ENCODE results near the gene MAB21L4. TPM values are rescaled to one million over a fixed set of nuclear protein-coding genes. Genes with fewer than 3 reads are reported as not detected.

The MAB21L4 gene
- not detected in 2 replicates for total RNA-seq

DNA sequence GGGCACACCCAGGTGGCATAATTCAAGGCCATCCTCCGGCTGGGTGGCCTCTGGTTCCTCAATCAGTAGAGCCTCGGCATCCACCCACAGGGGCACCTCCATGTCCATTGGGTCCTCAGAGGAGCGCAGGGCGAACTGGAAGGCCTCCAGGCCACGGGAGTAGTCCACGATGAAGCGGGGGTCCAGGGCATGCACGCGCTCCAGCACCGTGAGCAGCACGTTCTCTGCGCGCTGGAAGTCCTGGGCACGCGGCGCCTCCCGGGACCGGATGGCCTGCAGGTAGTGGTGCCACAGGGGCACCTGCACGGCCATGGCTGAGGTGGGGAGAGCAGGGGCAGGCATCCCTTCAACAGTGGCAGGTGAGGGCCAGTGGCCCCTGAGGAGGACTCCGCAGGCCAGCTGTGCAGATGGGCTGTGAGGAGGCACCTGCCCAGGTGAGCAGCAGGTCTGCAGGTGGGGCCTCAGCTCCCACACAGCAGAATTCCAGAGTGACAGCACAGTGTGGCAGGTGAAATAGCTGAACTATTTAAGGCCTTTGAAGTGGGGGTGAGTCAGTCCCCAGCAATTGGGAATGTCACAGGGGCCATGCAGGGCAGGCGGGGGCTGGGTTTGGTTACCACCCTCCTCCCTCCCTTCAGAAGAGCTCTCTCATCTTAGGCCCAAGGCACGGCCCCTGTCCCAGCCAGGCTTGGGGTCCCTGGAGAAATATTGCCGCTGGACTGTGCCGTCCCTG is at the start of gene MAB21L4:
Gene MAB21L4, minus strand, starts transcription at position 501 of the 733 bp plus-strand sequence. Its CDS starts 159 bp downstream, at position 342.

DNA sequence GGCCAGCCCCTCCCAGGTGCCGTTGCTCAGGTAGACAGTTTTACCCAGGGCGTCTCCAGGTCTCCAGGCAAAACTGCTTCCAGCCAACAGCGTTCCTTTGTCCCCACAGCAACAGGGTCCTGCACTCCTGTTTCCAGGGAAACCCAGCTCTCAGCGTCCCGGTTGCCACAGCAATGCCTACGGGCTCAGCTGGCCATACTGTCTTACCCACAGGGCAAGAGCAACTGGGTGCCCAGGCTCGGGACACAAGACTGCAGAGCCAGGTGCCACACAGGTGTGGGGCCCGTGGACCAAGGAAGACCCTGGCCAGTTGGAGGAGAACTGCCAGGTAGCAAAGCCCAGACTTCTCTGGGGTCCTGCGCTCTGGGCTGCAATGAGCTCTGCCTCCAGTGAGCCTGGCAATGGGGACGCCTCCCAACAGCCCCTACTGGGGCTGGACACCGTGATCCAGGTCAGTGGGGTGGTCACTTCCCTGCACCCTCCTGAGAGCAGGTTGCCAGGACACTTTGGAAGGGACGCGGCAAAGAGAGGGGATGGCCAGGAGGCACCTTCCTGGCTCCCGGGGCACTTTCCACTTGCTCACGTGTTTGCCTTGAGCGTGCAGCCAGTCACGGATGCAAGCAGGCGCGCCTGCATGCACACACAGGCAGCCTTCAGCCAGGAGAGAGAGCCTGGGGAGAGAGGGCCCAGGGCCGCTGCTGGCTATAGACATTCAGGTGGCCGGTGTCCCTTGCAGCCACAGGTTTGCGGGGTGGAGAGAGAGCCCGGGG is 10.4 kb upstream of the MAB21L4 start, which contains the start of gene CROCC2:
Gene CROCC2, plus strand, starts transcription at position 196 of the 770 bp plus-strand sequence. Its CDS starts 178 bp downstream, at position 374.

DNA sequence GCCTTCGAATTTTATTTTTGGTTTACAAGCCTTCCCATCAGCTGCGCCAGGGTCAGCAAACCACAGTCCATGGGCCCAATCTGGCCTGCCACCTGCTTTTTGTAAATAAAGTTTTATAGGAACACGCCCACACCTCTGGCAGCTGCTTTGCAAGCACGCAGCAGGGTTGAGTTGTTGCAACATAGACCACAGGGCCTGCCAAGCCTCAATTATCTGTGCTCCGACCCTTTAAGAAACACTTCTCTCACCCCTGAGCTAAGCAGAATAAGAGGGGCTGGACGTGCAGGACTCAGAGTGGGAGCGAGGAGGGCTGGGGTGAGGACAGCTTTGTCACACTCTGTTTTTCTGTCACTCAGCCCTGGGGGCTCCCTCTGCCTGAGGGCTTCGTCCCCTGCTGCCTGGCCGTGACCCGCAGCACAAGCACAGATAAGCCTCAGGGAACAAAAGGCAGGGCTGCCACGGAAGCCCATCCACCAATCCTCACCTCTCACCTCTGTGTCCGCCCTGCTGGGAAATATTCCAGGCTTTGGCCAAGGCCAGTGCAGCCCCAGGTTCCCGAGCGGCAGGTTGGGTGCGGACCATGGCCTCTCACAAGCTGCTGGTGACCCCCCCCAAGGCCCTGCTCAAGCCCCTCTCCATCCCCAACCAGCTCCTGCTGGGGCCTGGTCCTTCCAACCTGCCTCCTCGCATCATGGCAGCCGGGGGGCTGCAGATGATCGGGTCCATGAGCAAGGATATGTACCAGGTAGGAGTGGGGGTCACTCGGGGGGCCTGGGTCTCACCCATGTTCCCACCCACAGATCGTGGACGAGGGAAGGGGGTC is 27.5 kb downstream of the MAB21L4 start, which contains the start of gene AGXT:
Gene AGXT, plus strand, starts transcription at position 539 of the 823 bp plus-strand sequence. Its CDS starts 42 bp downstream, at position 581.

Other genes with a start within 250 kb of the MAB21L4 start
- not detected in 2 replicates for gene AQP12B, start 213.3 kb downstream of the MAB21L4 start, total RNA-seq
- gene AQP12A, start 204.3 kb downstream of the MAB21L4 start, total RNA-seq: not detected in 2 replicates
- gene KIF1A, start 75.9 kb downstream of the MAB21L4 start, total RNA-seq: under 0.01 TPM in 1 of 2 replicates, not detected in the other
- gene AGXT, start 27.3 kb downstream of the MAB21L4 start, total RNA-seq: not detected in 2 replicates
- not detected in 2 replicates for gene CROCC2, start 10.2 kb upstream of the MAB21L4 start, total RNA-seq
- gene SNED1, start 102.5 kb upstream of the MAB21L4 start, total RNA-seq: 4.0 and 6.2 TPM in 2 replicates
- 23.4 and 37.4 TPM in 2 replicates for gene MTERF4, start 206.1 kb upstream of the MAB21L4 start, total RNA-seq

Data from epithelial cell of umbilical artery (primary cell).